COLO668 (cell line): Measurements from ENCODE around the gene TAF1.
"Not testable (repeated sequence)": the region's sequence is repeated elsewhere in the genome, so short reads cannot be mapped to it uniquely, and the experiment has no call there.

ENCODE experiments used
- DNase-seq: peaks from one replicate; lab custom pipeline; 2025; ENCODE audit not compliant: unreplicated experiment; lab: John Stamatoyannopoulos, UW

The TAF1 gene

GRCh38 chrX:71365875-71366673 is at the start of gene TAF1:
TAF1 (plus strand) TSS chrX:71366357; CDS start chrX:71366375, 18 bp downstream.
- peak; percentile 93 for DNase-seq

GRCh38 chrX:71316959-71317358 is 49.2 kb upstream of the TAF1 start:
- not testable (repeated sequence) for DNase-seq

GRCh38 chrX:71320126-71320525 is 46.0 kb upstream of the TAF1 start:
- DNase-seq = no peak

GRCh38 chrX:71321731-71322130 is 44.4 kb upstream of the TAF1 start:
- no peak for DNase-seq

- not testable (repeated sequence) for DNase-seq
These were observed 41.7 kb upstream of the TAF1 start for GRCh38 chrX:71324452-71324851.

GRCh38 chrX:71326394-71326793 is 39.8 kb upstream of the TAF1 start:
- DNase-seq = no peak

- not testable (repeated sequence) for DNase-seq
These were observed 16.9 kb upstream of the TAF1 start for GRCh38 chrX:71349151-71349665.

- DNase-seq = not testable (repeated sequence)
These were observed 16.3 kb upstream of the TAF1 start for GRCh38 chrX:71349867-71350266.

- DNase-seq = not testable (repeated sequence)
These were observed 13.7 kb upstream of the TAF1 start for GRCh38 chrX:71352439-71352838.

- DNase-seq = no peak
These were observed 1.9 kb upstream of the TAF1 start for GRCh38 chrX:71364221-71364620.

- no peak for DNase-seq
These were observed 742 bp upstream of the TAF1 start for GRCh38 chrX:71365356-71365874.

GRCh38 chrX:71366674-71367256 is 608 bp downstream of the TAF1 start:
- peak; percentile 24 for DNase-seq

GRCh38 chrX:71367396-71367795 is 1.2 kb downstream of the TAF1 start:
- DNase-seq = no peak

- no peak for DNase-seq
These were observed 6.2 kb downstream of the TAF1 start for GRCh38 chrX:71372388-71372787.

- DNase-seq = no peak
These were observed 12.6 kb downstream of the TAF1 start for GRCh38 chrX:71378732-71379131.

- DNase-seq = not testable (repeated sequence)
These were observed 25.6 kb downstream of the TAF1 start for GRCh38 chrX:71391725-71392124.

GRCh38 chrX:71393919-71394318 is 27.8 kb downstream of the TAF1 start:
- no peak for DNase-seq

GRCh38 chrX:71396576-71396975 is 30.4 kb downstream of the TAF1 start:
- no peak for DNase-seq

GRCh38 chrX:71400710-71401109 is 34.6 kb downstream of the TAF1 start:
- DNase-seq = no peak

GRCh38 chrX:71416260-71416659 is 50.1 kb downstream of the TAF1 start:
- DNase-seq = not testable (repeated sequence)

- DNase-seq = no peak
These were observed 54.5 kb downstream of the TAF1 start for GRCh38 chrX:71420686-71421085.

- DNase-seq = no peak
These were observed 66.6 kb downstream of the TAF1 start for GRCh38 chrX:71432733-71433132.
